ENCODE results near the gene DRAXIN.

- TF ChIP-seq CTCF (IDR thresholded peaks at IDR 0.05) (no peak), POLR2AphosphoS5 (IDR thresholded peaks at IDR 0.05) (no peak)
Observed at GRCh38 chr1:11757047-11757446, 65.5 kb downstream of the DRAXIN start.
